Measurements from ENCODE around the gene C15orf39. TPM values are rescaled to one million over a fixed set of nuclear protein-coding genes. Genes with fewer than 3 reads are reported as not detected.

C15orf39 gene
- total and polyA plus RNA-seq, 2 of the 13 experiments (the other 11 are each of a cell fraction or from before 2014, with no cell fraction given), result 6.2 to 13.5 TPM

DNA sequence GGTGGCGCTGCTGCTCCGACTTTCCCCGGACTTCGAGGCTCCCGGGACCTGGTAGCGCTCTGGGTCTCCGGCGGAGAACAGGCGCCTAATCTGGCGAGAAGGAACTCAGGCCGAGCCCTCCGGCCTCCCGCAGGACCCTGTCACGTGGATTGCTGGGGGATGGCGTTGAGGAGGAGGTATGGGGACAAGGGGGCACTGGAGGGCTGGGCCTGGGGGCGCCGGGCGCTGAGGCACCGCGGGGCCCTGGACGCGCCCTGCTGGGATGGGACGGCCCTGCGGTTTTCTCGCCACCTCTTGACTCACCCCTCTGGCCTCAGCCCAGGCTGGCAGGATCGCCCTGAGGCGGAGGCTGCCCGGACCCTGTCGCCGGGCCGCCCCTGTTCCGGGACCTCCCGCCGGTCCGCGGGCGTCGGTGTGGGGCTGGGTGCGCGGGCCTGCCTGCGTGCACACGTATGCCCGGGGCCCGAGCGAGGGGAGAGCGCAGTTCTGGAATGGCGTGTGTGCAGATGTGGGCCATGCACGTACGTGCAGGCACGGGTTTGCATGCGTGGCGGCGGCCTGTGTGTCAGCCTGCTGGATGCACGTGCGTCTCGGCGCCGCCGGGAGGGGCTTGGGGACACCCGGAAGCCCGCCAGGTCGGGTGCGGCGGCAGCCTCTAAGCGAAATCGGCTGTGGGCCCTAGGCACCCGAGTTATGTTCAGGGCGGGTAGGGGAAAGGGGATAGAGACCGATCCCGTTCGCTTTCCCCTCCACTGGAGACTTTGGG, 752 bp downstream of the C15orf39 start (continued):
- TF ChIP-seq SRSF1 (optimal IDR thresholded peaks at IDR 0.05; ENCODE audit: low read depth, low read length), result no peak
- peak; percentile 50; the same call in 1 of the 2 replicates for TF ChIP-seq ZNF501 (CRISPR knock-in tag; IDR thresholded peaks at IDR 0.05)
- TF ChIP-seq TOPORS (CRISPR knock-in tag; IDR thresholded peaks at IDR 0.05), result peak; percentile 80
- TF ChIP-seq SIN3B (IDR thresholded peaks at IDR 0.05; ENCODE audit: low read length), result no peak
- TF ChIP-seq, protein P1, sequence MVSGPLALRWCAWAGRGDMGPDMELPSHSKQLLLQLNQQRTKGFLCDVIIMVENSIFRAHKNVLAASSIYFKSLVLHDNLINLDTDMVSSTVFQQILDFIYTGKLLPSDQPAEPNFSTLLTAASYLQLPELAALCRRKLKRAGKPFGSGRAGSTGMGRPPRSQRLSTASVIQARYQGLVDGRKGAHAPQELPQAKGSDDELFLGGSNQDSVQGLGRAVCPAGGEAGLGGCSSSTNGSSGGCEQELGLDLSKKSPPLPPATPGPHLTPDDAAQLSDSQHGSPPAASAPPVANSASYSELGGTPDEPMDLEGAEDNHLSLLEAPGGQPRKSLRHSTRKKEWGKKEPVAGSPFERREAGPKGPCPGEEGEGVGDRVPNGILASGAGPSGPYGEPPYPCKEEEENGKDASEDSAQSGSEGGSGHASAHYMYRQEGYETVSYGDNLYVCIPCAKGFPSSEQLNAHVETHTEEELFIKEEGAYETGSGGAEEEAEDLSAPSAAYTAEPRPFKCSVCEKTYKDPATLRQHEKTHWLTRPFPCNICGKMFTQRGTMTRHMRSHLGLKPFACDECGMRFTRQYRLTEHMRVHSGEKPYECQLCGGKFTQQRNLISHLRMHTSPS (CRISPR knock-in tag; IDR thresholded peaks at IDR 0.05; ENCODE audit: low read depth), result no peak
- TF ChIP-seq ZEB1 (IDR thresholded peaks at IDR 0.05; ENCODE audit: insufficient replicate concordance, low read depth), result no peak
- TF ChIP-seq NCOR1 (IDR thresholded peaks at IDR 0.05; ENCODE audit: borderline replicate concordance, low read length), result 0 out of 2 replicates have a peak, but pooled peaks have one; percentile 19
- no peak for TF ChIP-seq ZNF337 (CRISPR knock-in tag; IDR thresholded peaks at IDR 0.05; ENCODE audit: borderline replicate concordance, low read depth)
- TF ChIP-seq YEATS4 (CRISPR knock-in tag; IDR thresholded peaks at IDR 0.05; ENCODE audit: borderline replicate concordance), result peak; percentile 36; the same call in 1 of the 2 replicates
- peak; percentile 58 for TF ChIP-seq ASH2L (IDR thresholded peaks at IDR 0.05; ENCODE audit: insufficient read length, low read depth, low read length)
- TF ChIP-seq MTF2 (CRISPR knock-in tag; IDR thresholded peaks at IDR 0.05; ENCODE audit: borderline replicate concordance), result 0 out of 2 replicates have a peak, but pooled peaks have one; percentile 14
- TF ChIP-seq, protein P2, sequence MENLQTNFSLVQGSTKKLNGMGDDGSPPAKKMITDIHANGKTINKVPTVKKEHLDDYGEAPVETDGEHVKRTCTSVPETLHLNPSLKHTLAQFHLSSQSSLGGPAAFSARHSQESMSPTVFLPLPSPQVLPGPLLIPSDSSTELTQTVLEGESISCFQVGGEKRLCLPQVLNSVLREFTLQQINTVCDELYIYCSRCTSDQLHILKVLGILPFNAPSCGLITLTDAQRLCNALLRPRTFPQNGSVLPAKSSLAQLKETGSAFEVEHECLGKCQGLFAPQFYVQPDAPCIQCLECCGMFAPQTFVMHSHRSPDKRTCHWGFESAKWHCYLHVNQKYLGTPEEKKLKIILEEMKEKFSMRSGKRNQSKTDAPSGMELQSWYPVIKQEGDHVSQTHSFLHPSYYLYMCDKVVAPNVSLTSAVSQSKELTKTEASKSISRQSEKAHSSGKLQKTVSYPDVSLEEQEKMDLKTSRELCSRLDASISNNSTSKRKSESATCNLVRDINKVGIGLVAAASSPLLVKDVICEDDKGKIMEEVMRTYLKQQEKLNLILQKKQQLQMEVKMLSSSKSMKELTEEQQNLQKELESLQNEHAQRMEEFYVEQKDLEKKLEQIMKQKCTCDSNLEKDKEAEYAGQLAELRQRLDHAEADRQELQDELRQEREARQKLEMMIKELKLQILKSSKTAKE (CRISPR knock-in tag; IDR thresholded peaks at IDR 0.05; ENCODE audit: borderline replicate concordance), result peak; percentile 26; the same call in 1 of the 2 replicates
- TF ChIP-seq, protein P3, sequence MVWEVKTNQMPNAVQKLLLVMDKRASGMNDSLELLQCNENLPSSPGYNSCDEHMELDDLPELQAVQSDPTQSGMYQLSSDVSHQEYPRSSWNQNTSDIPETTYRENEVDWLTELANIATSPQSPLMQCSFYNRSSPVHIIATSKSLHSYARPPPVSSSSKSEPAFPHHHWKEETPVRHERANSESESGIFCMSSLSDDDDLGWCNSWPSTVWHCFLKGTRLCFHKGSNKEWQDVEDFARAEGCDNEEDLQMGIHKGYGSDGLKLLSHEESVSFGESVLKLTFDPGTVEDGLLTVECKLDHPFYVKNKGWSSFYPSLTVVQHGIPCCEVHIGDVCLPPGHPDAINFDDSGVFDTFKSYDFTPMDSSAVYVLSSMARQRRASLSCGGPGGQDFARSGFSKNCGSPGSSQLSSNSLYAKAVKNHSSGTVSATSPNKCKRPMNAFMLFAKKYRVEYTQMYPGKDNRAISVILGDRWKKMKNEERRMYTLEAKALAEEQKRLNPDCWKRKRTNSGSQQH (CRISPR knock-in tag; IDR thresholded peaks at IDR 0.05; ENCODE audit: low read depth), result 0 out of 2 replicates have a peak, but pooled peaks have one; percentile 29
- TF ChIP-seq REPIN1 (CRISPR knock-in tag; IDR thresholded peaks at IDR 0.05; ENCODE audit: borderline replicate concordance, low read depth), result 0 out of 2 replicates have a peak, but pooled peaks have one; percentile 6
- TF ChIP-seq, protein P4, sequence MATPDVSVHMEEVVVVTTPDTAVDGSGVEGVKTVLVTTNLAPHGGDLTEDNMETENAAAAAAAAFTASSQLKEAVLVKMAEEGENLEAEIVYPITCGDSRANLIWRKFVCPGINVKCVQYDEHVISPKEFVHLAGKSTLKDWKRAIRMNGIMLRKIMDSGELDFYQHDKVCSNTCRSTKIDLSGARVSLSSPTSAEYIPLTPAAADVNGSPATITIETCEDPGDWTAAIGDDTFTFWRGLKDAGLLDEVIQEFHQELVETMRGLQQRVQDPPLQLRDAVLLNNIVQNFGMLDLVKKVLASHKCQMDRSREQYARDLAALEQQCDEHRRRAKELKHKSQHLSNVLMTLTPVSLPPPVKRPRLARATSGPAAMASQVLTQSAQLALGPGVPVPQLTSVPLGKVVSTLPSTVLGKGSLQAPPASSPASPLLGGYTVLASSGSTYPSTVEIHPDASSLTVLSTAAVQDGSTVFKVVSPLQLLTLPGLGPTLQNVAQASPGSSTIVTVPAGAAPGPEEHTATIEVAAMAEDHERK (CRISPR knock-in tag; IDR thresholded peaks at IDR 0.05; ENCODE audit: low read depth), result no peak
- TF ChIP-seq MED1 (CRISPR knock-in tag; IDR thresholded peaks at IDR 0.05), result peak; percentile 47; the same call in 1 of the 2 replicates
- TF ChIP-seq, protein P5, sequence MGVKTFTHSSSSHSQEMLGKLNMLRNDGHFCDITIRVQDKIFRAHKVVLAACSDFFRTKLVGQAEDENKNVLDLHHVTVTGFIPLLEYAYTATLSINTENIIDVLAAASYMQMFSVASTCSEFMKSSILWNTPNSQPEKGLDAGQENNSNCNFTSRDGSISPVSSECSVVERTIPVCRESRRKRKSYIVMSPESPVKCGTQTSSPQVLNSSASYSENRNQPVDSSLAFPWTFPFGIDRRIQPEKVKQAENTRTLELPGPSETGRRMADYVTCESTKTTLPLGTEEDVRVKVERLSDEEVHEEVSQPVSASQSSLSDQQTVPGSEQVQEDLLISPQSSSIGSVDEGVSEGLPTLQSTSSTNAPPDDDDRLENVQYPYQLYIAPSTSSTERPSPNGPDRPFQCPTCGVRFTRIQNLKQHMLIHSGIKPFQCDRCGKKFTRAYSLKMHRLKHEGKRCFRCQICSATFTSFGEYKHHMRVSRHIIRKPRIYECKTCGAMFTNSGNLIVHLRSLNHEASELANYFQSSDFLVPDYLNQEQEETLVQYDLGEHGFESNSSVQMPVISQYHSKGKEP (CRISPR knock-in tag; IDR thresholded peaks at IDR 0.05), result 0 out of 2 replicates have a peak, but pooled peaks have one; percentile 39
- peak; percentile 37; the same call in 1 of the 2 replicates for TF ChIP-seq KDM5B (CRISPR knock-in tag; IDR thresholded peaks at IDR 0.05; ENCODE audit: borderline replicate concordance)
- no peak for TF ChIP-seq RORA (CRISPR knock-in tag; IDR thresholded peaks at IDR 0.05)
- peak; percentile 21 for TF ChIP-seq TEAD3 (CRISPR knock-in tag; optimal IDR thresholded peaks at IDR 0.05; ENCODE audit: borderline replicate concordance)

All from HepG2 (cell line).